K562 (cell line): ENCODE measurements around the gene MGP. TPM values are rescaled to one million over a fixed set of nuclear protein-coding genes. Genes with fewer than 3 reads are reported as not detected.

ENCODE experiments used
- ARID2 ChIP-seq: fragments of 450-650 bp; IDR thresholded peaks from 2 replicates; pipeline ENCODE4 v1.6.1; 2017; ENCODE audit warnings: antibody characterized with exemption, mild to moderate bottlenecking
- COPS2 ChIP-seq: fragments of 450-650 bp; conservative IDR thresholded peaks from 2 replicates; pipeline ENCODE4 v1.6.1; 2016; ENCODE audit warnings: mild to moderate bottlenecking, moderate library complexity
- FUS ChIP-seq: fragments of 200-400 bp; formaldehyde crosslinking; optimal IDR thresholded peaks from 2 replicates; pipeline ENCODE3; 2017; ENCODE audit warnings: low read depth, low read length
- SMARCA4 ChIP-seq: fragments of 450-650 bp; IDR thresholded peaks from 2 replicates; pipeline ENCODE4 v1.6.1; 2016
- ZFP1 ChIP-seq: fragments of 450-650 bp; formaldehyde crosslinking; IDR thresholded peaks from 2 replicates; pipeline ENCODE4 v1.4.0; 2020; ENCODE audit warnings: mild to moderate bottlenecking, mixed read lengths
- ZKSCAN3 ChIP-seq: fragments of 250-450 bp; sonication (Bioruptor Pico); IDR thresholded peaks from 2 replicates; pipeline ENCODE4 v1.4.0; 2020
- ZNF212 ChIP-seq: fragments of 450-650 bp; formaldehyde crosslinking; IDR thresholded peaks from 2 replicates; pipeline ENCODE4 v1.4.0; 2020; ENCODE audit warnings: mild to moderate bottlenecking
- polyA plus RNA-seq, 8 experiments: library from polyadenylated mRNA; depleted of rRNA in 4 of 8; stranded (reverse) in 5 of 8; unstranded in 3 of 8; fragments of >200 nt; fragmentation: Nextera tagmentation in 2 of 8; fragmentation: Illumina TruSeq in 1 of 8; extraction: Ambion mirVana in 2 of 8; extraction: Trizol in 1 of 8; gene quantifications; 2 replicates each; pipeline versions ENCODE4 v1.2.1 to v1.2.3, GENCODE V29; 2011 to 2014; ENCODE audit warnings: inconsistent platforms in 1 of 8, missing spikeins in 1 of 8
- total RNA-seq, 7 experiments: library from RNA; depleted of rRNA in 6 of 7; stranded (reverse); fragments of >200 nt in 6 of 7; fragmentation: Illumina TruSeq in 2 of 7; extraction: Trizol in 2 of 7; gene quantifications; 2 replicates each; pipeline versions ENCODE4 v1.2.1 to v1.2.3, GENCODE V29; 2011 to 2021; ENCODE audit warnings: low replicate concordance in 1 of 7
- TF ChIP-seq, protein P1 (sequence below): fragments of 150-350 bp; conservative IDR thresholded peaks from 2 replicates; pipeline ENCODE4 v1.6.1; 2014; ENCODE audit warnings: low read length
- TF ChIP-seq, protein P2 (sequence below): sonication (generic); formaldehyde crosslinking; IDR thresholded peaks from 2 replicates; pipeline ENCODE4 v1.8.0; 2022; ENCODE audit warnings: missing genetic modification reagents, mild to moderate bottlenecking, borderline replicate concordance
- TF ChIP-seq, protein P3 (sequence below), 2 experiments: fragments of 450-650 bp; IDR thresholded peaks; 2 replicates each; pipeline ENCODE4 v1.6.1; 2016; ENCODE audit warnings: mild to moderate bottlenecking in 2 of 2, borderline replicate concordance in 1 of 2, low read depth in 1 of 2, moderate library complexity in 1 of 2
- TF ChIP-seq, protein P4 (sequence below): sonication (generic); formaldehyde crosslinking; IDR thresholded peaks from 2 replicates; pipeline ENCODE4 v1.8.1; 2022; ENCODE audit warnings: missing genetic modification reagents

The MGP gene
- total and polyA plus RNA-seq, 9 of the 15 experiments (the other 6 are each of a cell fraction or from before 2014, with no cell fraction given) = 1.2 TPM; not detected in 8

DNA sequence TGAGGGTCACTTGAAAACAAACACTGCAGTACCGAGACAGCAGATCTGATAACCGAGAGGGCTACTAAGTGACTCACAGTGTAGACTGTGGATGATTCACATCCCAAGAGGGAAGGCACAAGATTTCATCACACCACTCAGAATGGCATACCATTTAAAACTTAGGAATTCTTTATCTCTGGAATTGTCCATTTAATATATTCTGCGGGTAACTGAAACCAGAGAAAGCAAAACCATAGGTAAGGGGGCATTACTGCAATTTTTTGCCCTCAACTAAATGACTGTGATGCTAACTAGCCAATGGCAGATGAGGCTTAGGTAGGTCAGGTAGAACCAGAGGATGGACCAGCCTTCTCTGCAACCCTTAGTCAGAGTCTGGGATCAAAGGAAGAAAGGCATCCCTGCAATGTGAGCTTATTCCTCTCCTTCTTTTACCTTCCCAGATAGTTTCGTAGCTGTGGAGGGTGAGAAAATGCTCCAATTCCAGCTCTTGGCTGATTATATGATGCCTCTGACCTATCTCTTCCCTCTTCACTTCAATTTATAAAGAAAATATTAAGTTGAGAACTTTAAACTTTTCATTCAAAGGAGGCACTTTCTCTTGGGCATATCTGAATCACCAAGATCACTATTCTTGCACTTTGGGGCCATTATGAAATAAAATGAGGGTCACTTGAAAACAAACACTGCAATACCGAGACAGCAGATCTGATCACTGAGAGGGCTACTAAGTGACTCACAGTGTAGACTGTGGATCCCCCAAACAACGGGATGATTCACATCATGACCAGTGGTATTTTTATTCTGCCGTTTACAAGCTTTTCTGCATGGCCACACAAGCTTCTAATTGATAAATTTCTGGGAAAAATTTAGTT, 49.1 kb downstream of the MGP start (continued):
- TF ChIP-seq, protein P1, sequence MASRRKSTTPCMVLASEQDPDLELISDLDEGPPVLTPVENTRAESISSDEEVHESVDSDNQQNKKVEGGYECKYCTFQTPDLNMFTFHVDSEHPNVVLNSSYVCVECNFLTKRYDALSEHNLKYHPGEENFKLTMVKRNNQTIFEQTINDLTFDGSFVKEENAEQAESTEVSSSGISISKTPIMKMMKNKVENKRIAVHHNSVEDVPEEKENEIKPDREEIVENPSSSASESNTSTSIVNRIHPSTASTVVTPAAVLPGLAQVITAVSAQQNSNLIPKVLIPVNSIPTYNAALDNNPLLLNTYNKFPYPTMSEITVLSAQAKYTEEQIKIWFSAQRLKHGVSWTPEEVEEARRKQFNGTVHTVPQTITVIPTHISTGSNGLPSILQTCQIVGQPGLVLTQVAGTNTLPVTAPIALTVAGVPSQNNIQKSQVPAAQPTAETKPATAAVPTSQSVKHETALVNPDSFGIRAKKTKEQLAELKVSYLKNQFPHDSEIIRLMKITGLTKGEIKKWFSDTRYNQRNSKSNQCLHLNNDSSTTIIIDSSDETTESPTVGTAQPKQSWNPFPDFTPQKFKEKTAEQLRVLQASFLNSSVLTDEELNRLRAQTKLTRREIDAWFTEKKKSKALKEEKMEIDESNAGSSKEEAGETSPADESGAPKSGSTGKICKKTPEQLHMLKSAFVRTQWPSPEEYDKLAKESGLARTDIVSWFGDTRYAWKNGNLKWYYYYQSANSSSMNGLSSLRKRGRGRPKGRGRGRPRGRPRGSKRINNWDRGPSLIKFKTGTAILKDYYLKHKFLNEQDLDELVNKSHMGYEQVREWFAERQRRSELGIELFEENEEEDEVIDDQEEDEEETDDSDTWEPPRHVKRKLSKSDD = no peak
- TF ChIP-seq ARID2 (no peak), ZFP1 (CRISPR knock-in tag) (no peak), ZNF212 (no peak), SMARCA4 (peak; percentile 83), COPS2 (no peak), FUS (no peak), ZKSCAN3 (CRISPR knock-in tag) (no peak)
- TF ChIP-seq, protein P2, sequence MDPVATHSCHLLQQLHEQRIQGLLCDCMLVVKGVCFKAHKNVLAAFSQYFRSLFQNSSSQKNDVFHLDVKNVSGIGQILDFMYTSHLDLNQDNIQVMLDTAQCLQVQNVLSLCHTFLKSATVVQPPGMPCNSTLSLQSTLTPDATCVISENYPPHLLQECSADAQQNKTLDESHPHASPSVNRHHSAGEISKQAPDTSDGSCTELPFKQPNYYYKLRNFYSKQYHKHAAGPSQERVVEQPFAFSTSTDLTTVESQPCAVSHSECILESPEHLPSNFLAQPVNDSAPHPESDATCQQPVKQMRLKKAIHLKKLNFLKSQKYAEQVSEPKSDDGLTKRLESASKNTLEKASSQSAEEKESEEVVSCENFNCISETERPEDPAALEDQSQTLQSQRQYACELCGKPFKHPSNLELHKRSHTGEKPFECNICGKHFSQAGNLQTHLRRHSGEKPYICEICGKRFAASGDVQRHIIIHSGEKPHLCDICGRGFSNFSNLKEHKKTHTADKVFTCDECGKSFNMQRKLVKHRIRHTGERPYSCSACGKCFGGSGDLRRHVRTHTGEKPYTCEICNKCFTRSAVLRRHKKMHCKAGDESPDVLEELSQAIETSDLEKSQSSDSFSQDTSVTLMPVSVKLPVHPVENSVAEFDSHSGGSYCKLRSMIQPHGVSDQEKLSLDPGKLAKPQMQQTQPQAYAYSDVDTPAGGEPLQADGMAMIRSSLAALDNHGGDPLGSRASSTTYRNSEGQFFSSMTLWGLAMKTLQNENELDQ = no peak
- TF ChIP-seq, protein P3, sequence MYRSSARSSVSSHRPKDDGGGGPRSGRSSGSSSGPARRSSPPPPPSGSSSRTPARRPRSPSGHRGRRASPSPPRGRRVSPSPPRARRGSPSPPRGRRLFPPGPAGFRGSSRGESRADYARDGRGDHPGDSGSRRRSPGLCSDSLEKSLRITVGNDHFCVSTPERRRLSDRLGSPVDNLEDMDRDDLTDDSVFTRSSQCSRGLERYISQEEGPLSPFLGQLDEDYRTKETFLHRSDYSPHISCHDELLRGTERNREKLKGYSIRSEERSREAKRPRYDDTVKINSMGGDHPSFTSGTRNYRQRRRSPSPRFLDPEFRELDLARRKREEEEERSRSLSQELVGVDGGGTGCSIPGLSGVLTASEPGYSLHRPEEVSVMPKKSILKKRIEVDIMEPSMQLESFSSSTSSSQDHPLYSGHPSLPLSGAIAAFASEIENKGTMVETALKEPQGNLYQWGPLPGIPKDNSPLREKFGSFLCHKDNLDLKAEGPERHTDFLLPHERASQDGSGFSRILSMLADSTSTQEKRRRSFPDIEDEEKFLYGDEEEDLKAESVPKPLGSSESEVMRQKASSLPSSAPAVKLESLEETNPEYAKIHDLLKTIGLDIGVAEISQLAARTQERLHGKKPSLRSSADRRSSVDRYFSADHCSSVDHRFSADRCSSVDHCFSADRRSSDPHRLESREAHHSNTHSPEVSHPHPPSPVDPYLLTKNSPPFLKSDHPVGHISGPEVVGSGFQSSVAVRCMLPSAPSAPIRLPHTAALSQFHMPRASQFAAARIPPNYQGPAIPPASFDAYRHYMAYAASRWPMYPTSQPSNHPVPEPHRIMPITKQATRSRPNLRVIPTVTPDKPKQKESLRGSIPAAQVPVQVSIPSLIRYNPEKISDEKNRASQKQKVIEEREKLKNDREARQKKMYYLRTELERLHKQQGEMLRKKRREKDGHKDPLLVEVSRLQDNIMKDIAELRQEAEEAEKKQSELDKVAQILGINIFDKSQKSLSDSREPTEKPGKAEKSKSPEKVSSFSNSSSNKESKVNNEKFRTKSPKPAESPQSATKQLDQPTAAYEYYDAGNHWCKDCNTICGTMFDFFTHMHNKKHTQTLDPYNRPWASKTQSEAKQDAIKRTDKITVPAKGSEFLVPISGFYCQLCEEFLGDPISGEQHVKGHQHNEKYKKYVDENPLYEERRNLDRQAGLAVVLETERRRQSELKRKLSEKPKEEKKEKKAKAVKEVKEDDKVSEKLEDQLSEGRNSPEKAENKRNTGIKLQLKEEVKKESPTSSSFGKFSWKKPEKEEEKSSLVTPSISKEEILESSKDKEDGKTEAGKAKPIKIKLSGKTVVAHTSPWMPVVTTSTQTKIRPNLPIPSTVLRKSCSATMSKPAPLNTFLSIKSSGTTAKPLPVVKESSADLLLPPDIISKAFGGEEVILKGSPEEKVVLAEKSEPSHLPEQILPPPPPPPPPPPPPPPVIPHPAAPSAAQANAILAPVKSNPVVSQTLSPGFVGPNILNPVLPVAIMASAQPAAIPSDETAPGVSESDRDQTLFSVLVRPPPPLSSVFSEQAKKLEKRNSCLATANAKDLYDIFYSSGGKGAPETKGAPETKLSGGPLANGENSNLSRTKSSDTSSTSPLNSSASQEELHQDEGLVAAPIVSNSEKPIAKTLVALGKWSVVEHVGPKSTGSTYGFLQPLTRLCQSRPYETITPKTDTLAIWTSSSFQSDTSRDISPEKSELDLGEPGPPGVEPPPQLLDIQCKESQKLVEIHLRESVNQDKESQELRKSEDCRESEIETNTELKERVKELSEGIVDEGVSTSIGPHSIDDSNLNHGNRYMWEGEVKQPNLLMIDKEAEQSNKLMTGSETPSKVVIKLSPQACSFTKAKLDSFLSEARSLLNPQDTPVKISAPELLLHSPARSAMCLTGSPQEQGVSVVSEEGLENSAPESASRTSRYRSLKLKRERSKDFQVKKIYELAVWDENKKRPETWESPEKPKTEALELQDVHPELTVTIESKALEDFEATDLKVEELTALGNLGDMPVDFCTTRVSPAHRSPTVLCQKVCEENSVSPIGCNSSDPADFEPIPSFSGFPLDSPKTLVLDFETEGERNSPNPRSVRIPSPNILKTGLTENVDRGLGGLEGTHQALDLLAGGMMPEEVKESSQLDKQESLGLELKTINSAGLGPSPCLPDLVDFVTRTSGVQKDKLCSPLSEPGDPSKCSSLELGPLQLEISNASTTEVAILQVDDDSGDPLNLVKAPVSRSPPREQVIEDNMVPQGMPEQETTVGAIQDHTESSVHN (IDR thresholded peaks at IDR 0.05; ENCODE audit: borderline replicate concordance in 1 of 2, low read depth in 1 of 2) = no peak
- TF ChIP-seq, protein P4, sequence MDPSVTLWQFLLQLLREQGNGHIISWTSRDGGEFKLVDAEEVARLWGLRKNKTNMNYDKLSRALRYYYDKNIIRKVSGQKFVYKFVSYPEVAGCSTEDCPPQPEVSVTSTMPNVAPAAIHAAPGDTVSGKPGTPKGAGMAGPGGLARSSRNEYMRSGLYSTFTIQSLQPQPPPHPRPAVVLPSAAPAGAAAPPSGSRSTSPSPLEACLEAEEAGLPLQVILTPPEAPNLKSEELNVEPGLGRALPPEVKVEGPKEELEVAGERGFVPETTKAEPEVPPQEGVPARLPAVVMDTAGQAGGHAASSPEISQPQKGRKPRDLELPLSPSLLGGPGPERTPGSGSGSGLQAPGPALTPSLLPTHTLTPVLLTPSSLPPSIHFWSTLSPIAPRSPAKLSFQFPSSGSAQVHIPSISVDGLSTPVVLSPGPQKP = no peak
